Measurements from ENCODE around the gene CAPRIN1. TPM values are rescaled to one million over a fixed set of nuclear protein-coding genes. Genes with fewer than 3 reads are reported as not detected.

Gene CAPRIN1
- total RNA-seq, 3 donors from 2014 or later = 148 to 198 (median 167) TPM

GRCh38 chr11:34030382-34030781, 21.1 kb upstream of the CAPRIN1 start:
- H3K4me3 ChIP-seq = no peak overlapping the region
- H3K27ac ChIP-seq = no peak overlapping the region
- intact Hi-C loops (cut with DNase I; ENCODE audit: low total_unique reads) = loop anchor here (10.0 kb wide), 1 partner anchor 1174 kb away; no protein-coding TSS in a partner anchor
- no peaks in the 10 kb centered on the region for H3K27me3 ChIP-seq
- no peaks in the 10 kb centered on the region for H3K4me1 ChIP-seq
- TF ChIP-seq CTCF (IDR thresholded peaks at IDR 0.05) = no peak
- TF ChIP-seq POLR2AphosphoS5 (IDR thresholded peaks at IDR 0.05) = no peak
- TF ChIP-seq POLR2A (IDR thresholded peaks at IDR 0.05) = no peak
- DNase-seq (ENCODE audit: low spot score in 2 of 2) = no peak
- no peaks in the 10 kb centered on the region for H3K9me3 ChIP-seq
- H3K36me3 ChIP-seq = no peaks in the 10 kb centered on the region

- no peak for DNase-seq (ENCODE audit: low spot score in 2 of 2)
- Histone ChIP-seq H3K27me3 (no peaks in the 10 kb centered on the region), H3K4me3 (no peak overlapping the region), H3K4me1 (no peaks in the 10 kb centered on the region), H3K9me3 (no peaks in the 10 kb centered on the region), H3K27ac (no peak overlapping the region), H3K36me3 (no peaks in the 10 kb centered on the region)
- TF ChIP-seq CTCF (IDR thresholded peaks at IDR 0.05) (no peak), POLR2AphosphoS5 (IDR thresholded peaks at IDR 0.05) (no peak), POLR2A (IDR thresholded peaks at IDR 0.05) (no peak)
- intact Hi-C loops (cut with DNase I; ENCODE audit: low total_unique reads) = loop anchor here (10.0 kb wide), 1 partner anchor 1171 kb away; no protein-coding TSS in a partner anchor
Measured at GRCh38 chr11:34033399-34033798, 18.1 kb upstream of the CAPRIN1 start.

GRCh38 chr11:34034053-34034452, 17.5 kb upstream of the CAPRIN1 start:
- Histone ChIP-seq H3K27me3 (no peaks in the 10 kb centered on the region), H3K27ac (no peak overlapping the region), H3K4me1 (no peaks in the 10 kb centered on the region), H3K9me3 (no peaks in the 10 kb centered on the region), H3K4me3 (no peak overlapping the region), H3K36me3 (no peaks in the 10 kb centered on the region)
- TF ChIP-seq POLR2AphosphoS5 (IDR thresholded peaks at IDR 0.05) = no peak
- no peak for TF ChIP-seq POLR2A (IDR thresholded peaks at IDR 0.05)
- TF ChIP-seq CTCF (IDR thresholded peaks at IDR 0.05) = no peak
- intact Hi-C loops (cut with DNase I; ENCODE audit: low total_unique reads) = loop anchor here (10.0 kb wide), 1 partner anchor 1171 kb away; no protein-coding TSS in a partner anchor
- DNase-seq (ENCODE audit: low spot score in 2 of 2) = no peak

GRCh38 chr11:34036456-34036855, 15.1 kb upstream of the CAPRIN1 start:
- Histone ChIP-seq H3K36me3 (no peaks in the 10 kb centered on the region), H3K27me3 (no peaks in the 10 kb centered on the region), H3K9me3 (no peaks in the 10 kb centered on the region), H3K4me3 (no peak overlapping the region), H3K27ac (no peak overlapping the region), H3K4me1 (no peaks in the 10 kb centered on the region)
- intact Hi-C loops (cut with DNase I; ENCODE audit: low total_unique reads) = loop anchor here (10.0 kb wide), 1 partner anchor 1168 kb away; no protein-coding TSS in a partner anchor
- no peak for DNase-seq (ENCODE audit: low spot score in 2 of 2)
- TF ChIP-seq CTCF (IDR thresholded peaks at IDR 0.05) = no peak
- no peak for TF ChIP-seq POLR2AphosphoS5 (IDR thresholded peaks at IDR 0.05)
- TF ChIP-seq POLR2A (IDR thresholded peaks at IDR 0.05) = no peak

- Histone ChIP-seq H3K27me3 (no peaks in the 10 kb centered on the region), H3K9me3 (no peaks in the 10 kb centered on the region), H3K4me1 (no peaks in the 10 kb centered on the region), H3K4me3 (no peak overlapping the region), H3K27ac (no peak overlapping the region), H3K36me3 (no peaks in the 10 kb centered on the region)
- intact Hi-C loops (cut with DNase I; ENCODE audit: low total_unique reads) = loop anchor here (10.0 kb wide), 1 partner anchor 1168 kb away; no protein-coding TSS in a partner anchor
- no peak for TF ChIP-seq POLR2A (IDR thresholded peaks at IDR 0.05)
- no peak for TF ChIP-seq CTCF (IDR thresholded peaks at IDR 0.05)
- TF ChIP-seq POLR2AphosphoS5 (IDR thresholded peaks at IDR 0.05) = no peak
- DNase-seq (ENCODE audit: low spot score in 2 of 2) = no peak
Measured at GRCh38 chr11:34037016-34037415, 14.5 kb upstream of the CAPRIN1 start.
